Activated CD4-positive, alpha-beta T cell treated with anti-CD3 and anti-CD28 coated beads, Interleukin-2, amount 50 U/mL, for 16 hours (primary cell): ENCODE results near the gene MB.
"Not testable (repeated sequence)": the region's sequence is repeated elsewhere in the genome, so short reads cannot be mapped to it uniquely, and the experiment has no call there.

Source experiments
- DNase-seq: peaks from one replicate; pipeline ENCODE4 v3.0.0-alpha.2; 2020

MB gene

GRCh38 chr22:35617137-35617755 is at the start of gene MB:
MB (minus strand) TSS chr22:35617329; CDS start chr22:35617257, 72 bp downstream.
- DNase-seq, result no peak

GRCh38 chr22:35666699-35667098 is 49.6 kb upstream of the MB start:
- DNase-seq, result not testable (repeated sequence)

GRCh38 chr22:35664955-35665587 is 47.9 kb upstream of the MB start:
- DNase-seq, result no peak

- no peak for DNase-seq
Measured at GRCh38 chr22:35663371-35663770, 46.2 kb upstream of the MB start.

GRCh38 chr22:35662914-35663313 is 45.8 kb upstream of the MB start:
- no peak for DNase-seq

GRCh38 chr22:35661464-35661863 is 44.3 kb upstream of the MB start:
- peak; percentile 11 for DNase-seq

GRCh38 chr22:35660291-35661127 is 43.4 kb upstream of the MB start:
- DNase-seq, result peak; percentile 37

GRCh38 chr22:35657571-35658312 is 40.6 kb upstream of the MB start:
- no peak for DNase-seq

- no peak for DNase-seq
Measured at GRCh38 chr22:35656284-35656752, 39.2 kb upstream of the MB start.

GRCh38 chr22:35653824-35654223 is 36.7 kb upstream of the MB start:
- no peak for DNase-seq

- no peak for DNase-seq
Measured at GRCh38 chr22:35651085-35651484, 34.0 kb upstream of the MB start.

GRCh38 chr22:35649636-35650250 is 32.6 kb upstream of the MB start:
- no peak for DNase-seq

GRCh38 chr22:35649026-35649553 is 32.0 kb upstream of the MB start:
- no peak for DNase-seq

GRCh38 chr22:35648066-35649025 is 31.2 kb upstream of the MB start, which contains the start of gene APOL6:
APOL6 (plus strand) TSS chr22:35648446; CDS start chr22:35656426, 7,980 bp downstream.
- DNase-seq, result peak; percentile 89

GRCh38 chr22:35645646-35646045 is 28.5 kb upstream of the MB start:
- no peak for DNase-seq

GRCh38 chr22:35643991-35644390 is 26.9 kb upstream of the MB start:
- DNase-seq, result no peak

GRCh38 chr22:35642305-35642741 is 25.2 kb upstream of the MB start:
- DNase-seq, result no peak

- DNase-seq, result no peak
Measured at GRCh38 chr22:35641494-35642120, 24.5 kb upstream of the MB start.

- DNase-seq, result no peak
Measured at GRCh38 chr22:35638410-35638809, 21.3 kb upstream of the MB start.

GRCh38 chr22:35638001-35638400 is 20.9 kb upstream of the MB start:
- no peak for DNase-seq
